HEK293T (cell line): ENCODE measurements around the gene LIN7B.

ENCODE experiments used
- CTCF ChIA-PET: fragments of 350-600 bp; formaldehyde crosslinking; extraction: SDS; loops from one replicate; lab custom pipeline; 2021; ENCODE audit warnings: antibody characterized with exemption, inconsistent platforms; lab: Yijun Ruan, JAX
- POLR2A ChIA-PET: fragments of 350-600 bp; formaldehyde crosslinking; extraction: SDS; loops from one replicate; lab custom pipeline; 2020; ENCODE audit warnings: antibody characterized with exemption, inconsistent platforms; lab: Yijun Ruan, JAX
- DNase-seq: peaks from one replicate; pipeline ENCODE4 v3.0.0; 2012; ENCODE audit warnings: mixed read lengths; ENCODE audit errors: extremely low spot score
- ARNT ChIP-seq: fragments of 450-650 bp; IDR thresholded peaks from 2 replicates; pipeline ENCODE4 v1.6.1; 2017; ENCODE audit warnings: mild to moderate bottlenecking
- BHLHE40 ChIP-seq: fragments of 450-650 bp; IDR thresholded peaks from 2 replicates; pipeline ENCODE4 v1.6.1; 2016; ENCODE audit warnings: mild to moderate bottlenecking, moderate library complexity, borderline replicate concordance
- CTBP1 ChIP-seq: fragments of 450-650 bp; IDR thresholded peaks from 2 replicates; pipeline ENCODE4 v1.6.1; 2016; ENCODE audit warnings: borderline replicate concordance
- ELF4 ChIP-seq: fragments of 450-650 bp; IDR thresholded peaks from 2 replicates; pipeline ENCODE4 v1.6.1; 2017; ENCODE audit warnings: antibody characterized with exemption
- FOXA1 ChIP-seq: fragments of 450-650 bp; IDR thresholded peaks from 2 replicates; pipeline ENCODE4 v1.6.1; 2016; ENCODE audit warnings: mild to moderate bottlenecking
- FOXK2 ChIP-seq: fragments of 450-650 bp; IDR thresholded peaks from 2 replicates; pipeline ENCODE4 v1.6.1; 2016; ENCODE audit warnings: mild to moderate bottlenecking
- FOXM1 ChIP-seq: fragments of 450-650 bp; IDR thresholded peaks from 2 replicates; pipeline ENCODE4 v1.6.1; 2017; ENCODE audit warnings: mild to moderate bottlenecking, borderline replicate concordance
- HDGF ChIP-seq: fragments of 450-650 bp; IDR thresholded peaks from 2 replicates; pipeline ENCODE4 v1.6.1; 2017; ENCODE audit warnings: antibody characterized with exemption, borderline replicate concordance
- L3MBTL2 ChIP-seq: fragments of 450-650 bp; conservative IDR thresholded peaks from 2 replicates; pipeline ENCODE4 v1.6.1; 2016; ENCODE audit warnings: mild to moderate bottlenecking
- LEF1 ChIP-seq: fragments of 450-650 bp; IDR thresholded peaks from 2 replicates; pipeline ENCODE4 v1.6.1; 2017; ENCODE audit warnings: mild to moderate bottlenecking, borderline replicate concordance
- NFRKB ChIP-seq: fragments of 450-650 bp; IDR thresholded peaks from 2 replicates; pipeline ENCODE4 v1.6.1; 2016; ENCODE audit warnings: mild to moderate bottlenecking, moderate library complexity
- SP1 ChIP-seq: fragments of 450-650 bp; IDR thresholded peaks from 2 replicates; pipeline ENCODE4 v1.6.1; 2017
- SUZ12 ChIP-seq: fragments of 450-650 bp; IDR thresholded peaks from 2 replicates; pipeline ENCODE4 v1.6.1; 2016; ENCODE audit warnings: mild to moderate bottlenecking
- TARDBP ChIP-seq: fragments of 450-650 bp; IDR thresholded peaks from 2 replicates; pipeline ENCODE4 v1.6.1; 2016
- ZNF384 ChIP-seq: fragments of 450-650 bp; IDR thresholded peaks from 2 replicates; pipeline ENCODE4 v1.6.1; 2016
- TF ChIP-seq, protein P1 (sequence below): fragments of 450-650 bp; IDR thresholded peaks from 2 replicates; pipeline ENCODE4 v1.6.1; 2016

The LIN7B gene

DNA sequence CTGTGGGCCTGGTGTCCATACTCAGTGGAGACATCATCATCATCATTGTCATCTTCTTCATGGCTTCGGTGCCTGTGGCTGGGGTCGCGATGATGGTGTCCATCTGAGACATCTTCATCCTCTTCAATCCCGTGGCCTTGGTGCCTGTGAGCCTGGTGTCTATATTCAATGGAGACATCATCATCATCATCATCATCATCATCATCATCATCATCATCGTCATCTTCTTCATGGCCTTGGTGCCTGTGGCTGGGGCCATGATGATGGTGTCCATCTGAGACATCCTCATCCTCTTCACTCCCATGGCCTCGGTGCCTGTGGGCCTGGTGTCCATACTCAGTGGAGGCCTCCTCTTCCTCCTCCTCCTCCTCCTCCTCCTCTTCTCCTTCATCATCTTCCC is 40.1 kb downstream of the LIN7B start:
- ChIA-PET POLR2A (no interaction called here), CTCF (no interaction called here)
- DNase-seq: no peak
- TF ChIP-seq TARDBP: no peak
- no peak for TF ChIP-seq NFRKB
- no peak for TF ChIP-seq CTBP1
- no peak for TF ChIP-seq LEF1
- no peak for TF ChIP-seq BHLHE40
- TF ChIP-seq, protein P1, sequence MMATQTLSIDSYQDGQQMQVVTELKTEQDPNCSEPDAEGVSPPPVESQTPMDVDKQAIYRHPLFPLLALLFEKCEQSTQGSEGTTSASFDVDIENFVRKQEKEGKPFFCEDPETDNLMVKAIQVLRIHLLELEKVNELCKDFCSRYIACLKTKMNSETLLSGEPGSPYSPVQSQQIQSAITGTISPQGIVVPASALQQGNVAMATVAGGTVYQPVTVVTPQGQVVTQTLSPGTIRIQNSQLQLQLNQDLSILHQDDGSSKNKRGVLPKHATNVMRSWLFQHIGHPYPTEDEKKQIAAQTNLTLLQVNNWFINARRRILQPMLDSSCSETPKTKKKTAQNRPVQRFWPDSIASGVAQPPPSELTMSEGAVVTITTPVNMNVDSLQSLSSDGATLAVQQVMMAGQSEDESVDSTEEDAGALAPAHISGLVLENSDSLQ: no peak
- no peak for TF ChIP-seq FOXA1
- no peak for TF ChIP-seq ZNF384
- no peak for TF ChIP-seq HDGF
- TF ChIP-seq ARNT: no peak

GRCh38 chr19:49155005-49155819 is 41.0 kb downstream of the LIN7B start, which contains the start of gene HRC:
TSS of gene HRC (minus strand) at chr19:49155396. CDS start at chr19:49155237, 159 bp downstream.
- no peak for DNase-seq
- POLR2A ChIA-PET: no interaction called here
- TF ChIP-seq, protein P1: no peak
- no peak for TF ChIP-seq LEF1
- TF ChIP-seq SUZ12: no peak
- no peak for TF ChIP-seq FOXA1
- TF ChIP-seq SP1: no peak
- TF ChIP-seq ZNF384: no peak
- TF ChIP-seq FOXK2: no peak
- no peak for TF ChIP-seq ARNT
- TF ChIP-seq FOXM1: no peak
- no peak for TF ChIP-seq CTBP1
- TF ChIP-seq HDGF: no peak
- CTCF ChIA-PET: no interaction called here

DNA sequence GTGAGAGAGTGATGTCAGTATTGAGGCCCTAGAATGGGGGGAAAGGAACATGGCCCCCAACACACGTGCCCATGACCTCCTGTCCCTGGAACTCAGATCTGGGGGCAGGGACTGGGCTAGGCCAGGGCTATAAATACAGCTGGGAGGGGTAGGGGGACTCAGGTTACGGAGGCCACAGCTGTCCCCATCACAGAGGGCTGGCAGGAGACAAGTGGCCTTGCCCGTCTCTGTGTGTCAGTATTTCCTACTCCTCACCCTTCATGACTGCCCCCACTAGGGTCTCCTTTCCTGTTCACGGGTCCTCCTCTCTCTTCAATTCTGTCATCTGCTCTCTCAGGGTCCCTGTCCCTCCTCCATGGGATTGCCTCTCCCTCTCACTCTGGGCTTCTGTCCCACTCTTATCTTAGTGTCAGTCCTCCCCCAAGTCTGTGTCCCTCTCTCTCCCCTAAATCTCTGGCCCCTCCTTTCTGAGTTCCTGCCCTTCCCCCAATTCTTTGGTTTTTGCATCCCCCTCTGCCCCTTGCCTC is 41.7 kb downstream of the LIN7B start:
- TF ChIP-seq FOXA1: no peak
- TF ChIP-seq SP1: no peak
- TF ChIP-seq, protein P1: no peak
- no peak for TF ChIP-seq BHLHE40
- TF ChIP-seq LEF1: no peak
- no peak for TF ChIP-seq FOXM1
- TF ChIP-seq FOXK2: no peak
- no peak for TF ChIP-seq HDGF
- no peak for TF ChIP-seq ARNT
- no peak for TF ChIP-seq NFRKB
- TF ChIP-seq SUZ12: no peak
- TF ChIP-seq ELF4: no peak
- TF ChIP-seq L3MBTL2: no peak
- TF ChIP-seq ZNF384: no peak
- TF ChIP-seq TARDBP: no peak
- TF ChIP-seq CTBP1: no peak
- no peak for DNase-seq
- ChIA-PET CTCF (no interaction called here), POLR2A (no interaction called here)

- peak; percentile 80 for DNase-seq
- TF ChIP-seq HDGF: no peak
- TF ChIP-seq, protein P1: no peak
- no peak for TF ChIP-seq BHLHE40
- no peak for TF ChIP-seq FOXA1
- no peak for TF ChIP-seq TARDBP
- TF ChIP-seq NFRKB: no peak
- POLR2A ChIA-PET: no interaction called here
- CTCF ChIA-PET: no interaction called here
Observed at GRCh38 chr19:49157445-49158224, 43.5 kb downstream of the LIN7B start, which contains the start of gene TRPM4. TSS of gene TRPM4 (plus strand) at chr19:49157792. CDS start at chr19:49157867, 75 bp downstream.
